Psoas muscle (tissue), 8 donors: ENCODE measurements around the gene FAM131B. TPM values are rescaled to one million over a fixed set of nuclear protein-coding genes. Genes with fewer than 3 reads are reported as not detected.

Experiments
- ATAC-seq, 4 donors: fragments of 200-7000 bp; cut with Tn5 transposase; one replicate each; pipeline ENCODE4 v1.9.1; 2020; ENCODE audit warnings: moderate library complexity in 3 of 4, mild to moderate bottlenecking in 2 of 4
- DNase-seq, 2 donors: peaks; one replicate each; pipeline ENCODE4 v3.0.0-alpha.2; 2020
- H3K27ac ChIP-seq: fragments of 200-600 bp; one replicate; pipeline ENCODE4 v1.8.0; 2022
- H3K27me3 ChIP-seq, 3 donors: fragments of 200-600 bp in 1 of 3; one replicate each; pipeline versions ENCODE4 v1.6.1 to v1.8.0; 2013 to 2022; ENCODE audit warnings: low read length in 2 of 3, mild to moderate bottlenecking in 2 of 3, moderate library complexity in 1 of 3; ENCODE audit not compliant: insufficient read depth in 3 of 3
- H3K36me3 ChIP-seq, 2 donors: fragments of 200-600 bp in 1 of 2; one replicate each; pipeline versions ENCODE4 v1.6.1 to v1.8.0; 2013 to 2022; ENCODE audit warnings: low read depth in 1 of 2, mild to moderate bottlenecking in 1 of 2, moderate library complexity in 1 of 2; ENCODE audit not compliant: insufficient read depth in 1 of 2
- H3K4me1 ChIP-seq: fragments of 200-600 bp; one replicate; pipeline ENCODE4 v1.8.0; 2022
- H3K4me3 ChIP-seq: fragments of 200-600 bp; one replicate; pipeline ENCODE4 v1.8.0; 2022; ENCODE audit warnings: mild to moderate bottlenecking
- H3K9me3 ChIP-seq: fragments of 200-600 bp; one replicate; pipeline ENCODE4 v1.8.0; 2022
- WGBS, 3 donors: extraction: QIAGEN DNeasy Blood & Tissue Kit; methylation state at CpG; one replicate each; pipeline versions ENCODE4 v1.1.6 to v1.1.7; 2013; 5-methylcytosine and 5-hydroxymethylcytosine counted together
- intact Hi-C, 2 donors: fragments of 100-400 bp; cut with DNase I; formaldehyde crosslinking; loops; one replicate each; pipeline versions ENCODE4 v1.11.0 to v1.14.2; 2022
- polyA plus RNA-seq, 3 donors: library from polyadenylated mRNA; stranded (reverse); fragments of 200-250 nt; gene quantifications; one replicate each; pipeline ENCODE4 v1.2.3, GENCODE V29; 2013
- total RNA-seq, 4 donors: library from RNA; stranded (reverse); fragmentation: NEBNext Ultra II Directional in 2 of 4; extraction: Animal tissue kit (Norgen Biotek cat#: 25700) in 2 of 4; gene quantifications; one replicate each; pipeline versions ENCODE4 v1.2.1 to v1.2.4, GENCODE V29; 2021 to 2023
- TF ChIP-seq, protein P1 (sequence below): fragments of 200-600 bp; IDR thresholded peaks from one replicate; pipeline ENCODE4 v1.8.0; 2022; ENCODE audit warnings: antibody characterized with exemption
- donor health status: healthy with polysubstance abuse.
- donor health status: DM: no; HTN: no; CAD: no; lungs with moderate emphysema.
- donor health status: Bipolar disorder and iron deficiency.
- donor health status: healthy.
- donor health status: DM: yes; HTN: yes; CAD: no.
- donor health status: DM: no; HTN: no; CAD: no.
- donor health status: DM: no; HTN: no; CAD: no.
- donor health status: DM: yes; HTN: yes; CAD: no.

The FAM131B gene
- total and polyA plus RNA-seq, 7 donors, result 0.13 to 1.0 (median 0.27) TPM

DNA sequence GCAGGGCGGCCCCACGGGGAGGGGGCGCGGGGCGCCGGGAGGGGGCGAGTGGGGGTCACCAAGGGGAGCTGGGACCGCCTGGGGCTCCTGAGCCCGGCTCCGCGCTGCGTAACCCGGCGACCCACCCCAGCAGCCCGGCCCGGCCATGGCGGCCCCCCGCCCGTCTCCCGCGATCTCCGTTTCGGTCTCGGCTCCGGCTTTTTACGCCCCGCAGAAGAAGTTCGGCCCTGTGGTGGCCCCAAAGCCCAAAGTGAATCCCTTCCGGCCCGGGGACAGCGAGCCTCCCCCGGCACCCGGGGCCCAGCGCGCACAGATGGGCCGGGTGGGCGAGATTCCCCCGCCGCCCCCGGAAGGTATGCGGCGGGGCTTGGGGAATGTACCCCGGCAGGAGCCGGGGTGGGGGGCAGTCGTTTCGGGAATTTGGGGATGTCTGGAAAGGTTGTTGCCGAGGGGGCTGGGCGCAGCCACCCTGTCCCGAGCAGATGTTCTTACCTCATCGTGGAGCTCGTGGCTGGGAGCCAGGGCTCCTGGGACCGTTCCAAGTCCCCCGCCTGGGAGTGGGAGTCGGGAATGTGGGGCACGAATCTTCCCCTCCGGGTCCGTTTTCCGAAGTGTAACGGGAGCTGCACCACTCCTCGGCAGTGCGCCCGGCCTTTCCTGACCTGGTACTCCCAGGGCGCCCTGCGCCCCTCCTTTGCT, 19.1 kb upstream of the FAM131B start:
- no peaks in the 10 kb centered on the region for H3K27me3 ChIP-seq
- H3K27ac ChIP-seq, result peak overlapping the region; percentile 100
- peak overlapping the region; percentile 98 for H3K4me3 ChIP-seq
- ATAC-seq (peak; percentile 3 to 16 (median 12)), DNase-seq (peak; percentile 85 to 90)
- intact Hi-C loops, result loop anchor here (2.0 to 5.0 kb wide), 3 partner anchors 35 to 64 kb away; partner anchors contain the start of gene CLCN1 (in 1 of the 2)
- TF ChIP-seq, protein P1, sequence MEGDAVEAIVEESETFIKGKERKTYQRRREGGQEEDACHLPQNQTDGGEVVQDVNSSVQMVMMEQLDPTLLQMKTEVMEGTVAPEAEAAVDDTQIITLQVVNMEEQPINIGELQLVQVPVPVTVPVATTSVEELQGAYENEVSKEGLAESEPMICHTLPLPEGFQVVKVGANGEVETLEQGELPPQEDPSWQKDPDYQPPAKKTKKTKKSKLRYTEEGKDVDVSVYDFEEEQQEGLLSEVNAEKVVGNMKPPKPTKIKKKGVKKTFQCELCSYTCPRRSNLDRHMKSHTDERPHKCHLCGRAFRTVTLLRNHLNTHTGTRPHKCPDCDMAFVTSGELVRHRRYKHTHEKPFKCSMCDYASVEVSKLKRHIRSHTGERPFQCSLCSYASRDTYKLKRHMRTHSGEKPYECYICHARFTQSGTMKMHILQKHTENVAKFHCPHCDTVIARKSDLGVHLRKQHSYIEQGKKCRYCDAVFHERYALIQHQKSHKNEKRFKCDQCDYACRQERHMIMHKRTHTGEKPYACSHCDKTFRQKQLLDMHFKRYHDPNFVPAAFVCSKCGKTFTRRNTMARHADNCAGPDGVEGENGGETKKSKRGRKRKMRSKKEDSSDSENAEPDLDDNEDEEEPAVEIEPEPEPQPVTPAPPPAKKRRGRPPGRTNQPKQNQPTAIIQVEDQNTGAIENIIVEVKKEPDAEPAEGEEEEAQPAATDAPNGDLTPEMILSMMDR, result no peak
- H3K4me1 ChIP-seq, result peaks cover 56% of the 10 kb centered on the region
- 1% methylated on average over 51 to 63 of the region's 64 CpGs for WGBS, 3 donors
- no peaks in the 10 kb centered on the region for H3K9me3 ChIP-seq
- H3K36me3 ChIP-seq, result peaks cover 9 to 25% of the 10 kb centered on the region in 2 donors

DNA sequence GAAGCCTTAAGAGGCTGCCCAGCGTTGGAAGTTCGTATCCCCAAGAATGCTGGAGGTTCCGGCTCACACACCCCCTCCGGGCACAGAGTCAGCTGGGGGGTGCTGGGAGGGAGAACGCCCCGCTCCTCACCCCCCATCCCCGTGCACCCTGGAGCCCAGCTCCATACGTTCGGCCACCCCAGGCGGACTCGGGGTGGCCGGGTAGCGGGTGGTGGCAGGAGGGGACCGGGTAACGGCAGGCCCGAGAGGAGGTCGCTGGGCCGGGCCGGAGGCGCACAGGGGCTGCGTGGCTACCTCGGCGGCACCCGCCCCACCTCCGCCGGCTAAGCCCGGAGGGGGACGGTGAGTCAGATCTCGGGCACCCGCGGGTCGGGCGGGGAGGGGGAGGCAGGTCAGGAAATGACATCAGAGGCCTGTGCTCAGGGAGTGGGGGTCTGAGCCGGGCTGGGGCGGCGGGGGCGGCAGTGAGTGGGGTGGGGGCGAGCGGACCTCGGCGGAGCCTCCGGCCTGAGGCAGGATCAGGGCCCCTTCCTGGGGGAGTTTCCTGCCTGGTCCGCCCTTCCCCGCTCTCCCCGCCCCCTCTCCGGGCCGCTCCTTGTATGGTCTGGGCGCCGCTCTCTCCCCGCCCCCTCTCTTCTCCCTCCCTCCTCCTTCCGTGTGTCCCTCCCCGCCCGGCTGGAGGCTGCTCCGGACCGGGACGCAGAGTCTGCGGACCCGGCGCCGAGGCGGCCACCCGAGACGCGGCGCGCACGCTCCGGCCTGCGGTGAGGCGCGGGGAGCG, 18.3 kb upstream of the FAM131B start, which contains the start of gene ZYX:
ZYX (plus strand) TSS at position 700 of the 781 bp plus-strand sequence. CDS start 227 bp downstream, outside the sequence.
- H3K27me3 ChIP-seq, result no peaks in the 10 kb centered on the region
- H3K27ac ChIP-seq, result peak within 1 kb of the TSS; percentile 100
- peak; percentile 96 to 97 for DNase-seq
- ATAC-seq, result peak; percentile 85 to 91 (median 86)
- no peaks in the 10 kb centered on the region for H3K9me3 ChIP-seq
- peak within 1 kb of the TSS; percentile 98 for H3K4me3 ChIP-seq
- TF ChIP-seq, protein P1, result no peak
- H3K36me3 ChIP-seq, result peaks cover 9 to 20% of the 10 kb centered on the region in 2 donors
- 0 to 1% (median 0%) methylated on average over 28 to 72 of the region's 72 CpGs for WGBS, 3 donors
- intact Hi-C loops, result loop anchor here (2.0 to 5.0 kb wide), 3 partner anchors 36 to 64 kb away; partner anchors contain the start of gene CLCN1 (in 1 of the 2)
- H3K4me1 ChIP-seq, result peaks cover 49% of the 10 kb centered on the region

DNA sequence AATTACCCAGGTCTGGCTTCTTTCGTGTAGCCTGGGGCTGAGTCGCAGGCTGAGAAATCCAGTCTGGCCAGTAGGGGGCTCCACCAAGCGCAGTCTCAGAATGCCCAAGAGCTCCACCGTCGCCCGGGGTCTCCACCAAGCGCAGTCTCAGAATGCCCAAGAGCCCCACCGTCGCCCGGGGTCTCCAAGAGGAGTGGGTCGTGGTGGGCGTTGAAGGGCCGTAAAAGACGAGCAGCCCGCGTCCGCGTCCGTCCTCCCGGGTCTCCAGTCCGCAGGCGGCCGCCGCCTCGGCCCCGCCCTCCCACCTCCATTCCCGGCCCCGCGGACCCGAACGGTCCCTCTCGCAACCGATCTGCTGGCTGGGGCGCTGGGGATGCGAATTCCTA, 17.7 kb upstream of the FAM131B start:
- DNase-seq, result peak; percentile 88 to 91
- Histone ChIP-seq H3K9me3 (no peaks in the 10 kb centered on the region), H3K27ac (peak overlapping the region; percentile 100), H3K4me3 (peak overlapping the region; percentile 98), H3K36me3 (peaks cover 9 to 15% of the 10 kb centered on the region in 2 donors), H3K27me3 (no peaks in the 10 kb centered on the region), H3K4me1 (peaks cover 47% of the 10 kb centered on the region)
- peak; percentile 65 to 79 (median 73) for ATAC-seq
- intact Hi-C loops, result loop anchor here (2.0 to 5.0 kb wide), 3 partner anchors 37 to 63 kb away; partner anchors contain the start of gene CLCN1 (in 1 of the 2)
- WGBS, 3 donors, result 0 to 1% (median 0%) methylated on average over 35 of the region's 35 CpGs
- TF ChIP-seq, protein P1, result peak; percentile 88

DNA sequence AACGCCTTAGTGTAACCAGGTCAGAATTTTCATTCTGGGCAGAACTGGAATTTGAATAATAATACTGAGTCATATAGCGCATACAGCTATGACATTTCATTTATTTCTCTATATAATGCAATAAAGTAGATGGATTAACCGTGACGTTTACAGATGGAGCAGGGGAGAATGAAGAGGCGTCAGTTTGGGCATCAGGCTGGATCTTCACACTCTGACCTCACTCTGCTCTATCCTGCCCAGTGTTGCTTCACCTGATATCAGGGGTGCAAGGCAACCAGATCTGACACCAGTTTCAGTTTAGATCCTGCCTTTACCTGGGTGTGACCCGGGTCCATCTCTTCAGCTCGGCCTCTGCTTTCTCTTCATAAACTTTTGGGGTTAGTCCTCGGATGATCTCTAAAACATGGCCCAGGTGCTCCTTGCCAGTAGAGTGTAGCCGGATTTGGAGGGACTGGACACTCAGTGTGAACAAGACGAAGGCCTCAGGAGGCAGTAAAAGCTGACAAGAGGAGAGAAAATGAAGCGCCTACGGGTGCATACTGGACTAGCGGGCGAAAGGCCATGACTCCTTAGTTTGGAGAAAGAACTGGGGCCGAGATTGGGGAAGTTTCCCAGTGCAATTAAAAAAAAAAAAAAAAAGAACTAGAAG, 17.2 kb upstream of the FAM131B start:
- Histone ChIP-seq H3K27ac (peak overlapping the region; percentile 100), H3K36me3 (peaks cover 9 to 10% of the 10 kb centered on the region in 2 donors), H3K27me3 (no peaks in the 10 kb centered on the region), H3K9me3 (no peaks in the 10 kb centered on the region), H3K4me1 (peaks cover 42% of the 10 kb centered on the region), H3K4me3 (peak overlapping the region; percentile 98)
- TF ChIP-seq, protein P1, result no peak
- peak in 3 of 4 donors; percentile 1 to 4 (median 2) for ATAC-seq
- intact Hi-C loops, result loop anchor here (2.0 to 5.0 kb wide), 4 partner anchors 37 to 62 kb away; partner anchors contain the start of gene CLCN1 (in 1 of the 2)
- 34 to 39% (median 34%) methylated on average over 15 of the region's 15 CpGs for WGBS, 3 donors
- DNase-seq, result no peak
